ENCODE measurements around the gene IRAK2.

DNA sequence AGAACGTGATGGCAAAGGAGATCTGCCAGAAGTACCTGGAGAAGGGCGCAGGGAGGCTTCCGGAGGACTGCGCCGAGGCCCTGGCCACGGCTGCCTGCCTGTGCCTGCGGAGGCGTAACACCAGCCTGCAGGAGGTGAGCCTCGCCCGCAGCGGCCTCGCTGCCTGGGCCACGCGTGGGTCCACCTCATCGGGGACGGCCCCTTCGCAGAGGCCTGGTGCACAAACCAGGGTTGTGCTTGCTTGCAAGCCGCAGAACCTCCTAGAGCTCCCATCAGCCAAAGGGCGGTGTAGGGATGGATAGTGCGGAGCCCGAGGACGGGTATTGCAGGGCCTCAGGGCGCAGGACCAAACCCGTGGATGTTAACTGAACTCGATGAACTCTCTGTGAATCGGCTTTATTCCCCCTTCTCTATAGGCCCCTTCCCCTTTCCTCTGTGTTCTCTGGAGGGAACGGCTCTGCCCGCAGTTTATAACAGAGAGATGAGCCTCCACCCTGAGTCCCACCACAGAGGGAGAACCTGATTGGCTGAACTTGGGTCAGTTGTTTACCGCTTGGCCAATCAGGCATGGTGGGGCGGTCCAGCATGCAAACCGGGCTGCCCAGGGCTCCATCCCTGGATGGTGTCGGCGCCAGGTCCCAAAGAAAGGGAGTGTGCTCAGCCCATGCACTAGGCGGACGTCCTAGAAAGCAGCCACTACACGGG is 70.0 kb downstream of the IRAK2 start:
- TF ChIP-seq, protein P1, sequence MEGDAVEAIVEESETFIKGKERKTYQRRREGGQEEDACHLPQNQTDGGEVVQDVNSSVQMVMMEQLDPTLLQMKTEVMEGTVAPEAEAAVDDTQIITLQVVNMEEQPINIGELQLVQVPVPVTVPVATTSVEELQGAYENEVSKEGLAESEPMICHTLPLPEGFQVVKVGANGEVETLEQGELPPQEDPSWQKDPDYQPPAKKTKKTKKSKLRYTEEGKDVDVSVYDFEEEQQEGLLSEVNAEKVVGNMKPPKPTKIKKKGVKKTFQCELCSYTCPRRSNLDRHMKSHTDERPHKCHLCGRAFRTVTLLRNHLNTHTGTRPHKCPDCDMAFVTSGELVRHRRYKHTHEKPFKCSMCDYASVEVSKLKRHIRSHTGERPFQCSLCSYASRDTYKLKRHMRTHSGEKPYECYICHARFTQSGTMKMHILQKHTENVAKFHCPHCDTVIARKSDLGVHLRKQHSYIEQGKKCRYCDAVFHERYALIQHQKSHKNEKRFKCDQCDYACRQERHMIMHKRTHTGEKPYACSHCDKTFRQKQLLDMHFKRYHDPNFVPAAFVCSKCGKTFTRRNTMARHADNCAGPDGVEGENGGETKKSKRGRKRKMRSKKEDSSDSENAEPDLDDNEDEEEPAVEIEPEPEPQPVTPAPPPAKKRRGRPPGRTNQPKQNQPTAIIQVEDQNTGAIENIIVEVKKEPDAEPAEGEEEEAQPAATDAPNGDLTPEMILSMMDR (IDR thresholded peaks at IDR 0.05), result no peak
- TF ChIP-seq ZFP36 (IDR thresholded peaks at IDR 0.05; ENCODE audit: borderline replicate concordance, partially characterized antibody) (no peak), RFX5 (IDR thresholded peaks at IDR 0.05) (no peak), EHMT2 (IDR thresholded peaks at IDR 0.05; ENCODE audit: low read depth) (no peak), CBX2 (IDR thresholded peaks at IDR 0.05; ENCODE audit: borderline replicate concordance, low read depth) (no peak)
- TF ChIP-seq, protein P2, sequence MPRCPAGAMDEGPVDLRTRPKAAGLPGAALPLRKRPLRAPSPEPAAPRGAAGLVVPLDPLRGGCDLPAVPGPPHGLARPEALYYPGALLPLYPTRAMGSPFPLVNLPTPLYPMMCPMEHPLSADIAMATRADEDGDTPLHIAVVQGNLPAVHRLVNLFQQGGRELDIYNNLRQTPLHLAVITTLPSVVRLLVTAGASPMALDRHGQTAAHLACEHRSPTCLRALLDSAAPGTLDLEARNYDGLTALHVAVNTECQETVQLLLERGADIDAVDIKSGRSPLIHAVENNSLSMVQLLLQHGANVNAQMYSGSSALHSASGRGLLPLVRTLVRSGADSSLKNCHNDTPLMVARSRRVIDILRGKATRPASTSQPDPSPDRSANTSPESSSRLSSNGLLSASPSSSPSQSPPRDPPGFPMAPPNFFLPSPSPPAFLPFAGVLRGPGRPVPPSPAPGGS (IDR thresholded peaks at IDR 0.05), result no peak

Data from A549 (cell line).